Measurements from ENCODE around the gene AKAP11.

Gene AKAP11

GRCh38 chr13:42333613-42334328 lies 61.8 kb downstream of the AKAP11 start:
- peak; percentile 67 for DNase-seq (ENCODE audit: low spot score)

- no peak for DNase-seq (ENCODE audit: low spot score)
These were observed 62.4 kb downstream of the AKAP11 start for GRCh38 chr13:42334329-42334706.

- no peak for DNase-seq (ENCODE audit: low spot score)
These were observed 66.1 kb downstream of the AKAP11 start for GRCh38 chr13:42337808-42338600.

GRCh38 chr13:42345367-42345766 lies 73.4 kb downstream of the AKAP11 start:
- no peak for DNase-seq (ENCODE audit: low spot score)

- no peak for DNase-seq (ENCODE audit: low spot score)
These were observed 76.6 kb downstream of the AKAP11 start for GRCh38 chr13:42348576-42348975.

- no peak for DNase-seq (ENCODE audit: low spot score)
These were observed 78.2 kb downstream of the AKAP11 start for GRCh38 chr13:42350141-42350540.

GRCh38 chr13:42354241-42355091 lies 82.5 kb downstream of the AKAP11 start:
- peak; percentile 67 for DNase-seq (ENCODE audit: low spot score)

GRCh38 chr13:42355092-42355485 lies 83.1 kb downstream of the AKAP11 start:
- DNase-seq (ENCODE audit: low spot score): no peak

- no peak for DNase-seq (ENCODE audit: low spot score)
These were observed 83.7 kb downstream of the AKAP11 start for GRCh38 chr13:42355491-42356183.

- no peak for DNase-seq (ENCODE audit: low spot score)
These were observed 84.2 kb downstream of the AKAP11 start for GRCh38 chr13:42356184-42356575.

GRCh38 chr13:42360046-42360574 lies 88.2 kb downstream of the AKAP11 start:
- no peak for DNase-seq (ENCODE audit: low spot score)

- DNase-seq (ENCODE audit: low spot score): no peak
These were observed 89.7 kb downstream of the AKAP11 start for GRCh38 chr13:42361701-42362100.

GRCh38 chr13:42363941-42364612 lies 92.1 kb downstream of the AKAP11 start:
- peak; percentile 39 for DNase-seq (ENCODE audit: low spot score)

GRCh38 chr13:42364613-42365000 lies 92.7 kb downstream of the AKAP11 start:
- peak; percentile 16 for DNase-seq (ENCODE audit: low spot score)

- DNase-seq (ENCODE audit: low spot score): no peak
These were observed 95.9 kb downstream of the AKAP11 start for GRCh38 chr13:42367831-42368230.

GRCh38 chr13:42369071-42369797 lies 97.3 kb downstream of the AKAP11 start:
- DNase-seq (ENCODE audit: low spot score): no peak

- DNase-seq (ENCODE audit: low spot score): no peak
These were observed 98.3 kb downstream of the AKAP11 start for GRCh38 chr13:42370229-42370628.
